GM21619 (cell line): Measurements from ENCODE around the gene SASH1.

ENCODE experiments used
- ATAC-seq: cut with Tn5 transposase; IDR thresholded peaks from one replicate; pipeline ENCODE4 v1.9.1; 2021; ENCODE audit not compliant: unreplicated experiment

The SASH1 gene

GRCh38 chr6:148342350-148343046 lies at the start of gene SASH1:
Gene SASH1, plus strand, starts transcription at chr6:148342838. Its CDS starts 230 bp downstream, at chr6:148343068.
- ATAC-seq, result peak; percentile 70

DNA sequence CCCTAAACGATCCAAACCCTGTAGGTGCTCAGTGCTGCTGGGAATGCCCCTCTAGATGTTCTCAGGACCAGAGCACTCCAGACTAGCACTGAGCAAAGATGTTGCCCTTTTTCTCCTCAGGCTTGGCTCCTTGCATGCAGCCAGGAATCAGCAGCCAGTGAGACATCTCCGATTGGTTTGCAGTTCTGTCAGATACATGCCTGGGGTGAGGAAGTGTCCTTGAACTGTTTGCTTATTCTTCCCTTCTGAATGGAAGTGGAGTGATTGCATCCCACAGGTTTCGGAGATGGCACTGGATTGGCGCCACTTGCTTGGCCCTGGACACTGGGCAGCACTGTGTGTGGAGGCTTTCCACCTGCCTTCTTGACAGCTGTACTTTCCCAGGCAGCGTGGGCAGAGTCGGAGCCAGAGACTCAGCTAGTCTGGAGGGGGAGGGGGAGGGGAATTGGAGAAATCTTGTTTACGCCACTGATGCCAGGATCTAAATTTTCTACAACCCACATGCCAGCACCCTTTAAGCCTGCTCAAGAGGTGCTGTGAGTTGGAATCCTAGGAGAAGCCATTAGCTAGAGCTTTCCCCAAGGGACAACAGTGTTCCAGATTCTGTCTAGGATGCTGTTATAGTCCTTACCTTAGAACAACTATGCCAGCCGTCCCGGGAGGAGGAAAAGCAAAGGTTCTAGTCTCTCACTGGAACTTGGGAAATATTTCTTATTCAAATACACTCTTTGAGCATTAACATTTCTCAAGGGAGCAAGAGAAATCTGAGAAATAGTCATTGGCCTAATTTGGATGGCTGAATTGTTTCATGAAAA lies 49.2 kb upstream of the SASH1 start:
- ATAC-seq, result no peak

- ATAC-seq, result no peak
Measured at GRCh38 chr6:148294059-148294458, 48.6 kb upstream of the SASH1 start.

- no peak for ATAC-seq
Measured at GRCh38 chr6:148295261-148295887, 47.3 kb upstream of the SASH1 start.

DNA sequence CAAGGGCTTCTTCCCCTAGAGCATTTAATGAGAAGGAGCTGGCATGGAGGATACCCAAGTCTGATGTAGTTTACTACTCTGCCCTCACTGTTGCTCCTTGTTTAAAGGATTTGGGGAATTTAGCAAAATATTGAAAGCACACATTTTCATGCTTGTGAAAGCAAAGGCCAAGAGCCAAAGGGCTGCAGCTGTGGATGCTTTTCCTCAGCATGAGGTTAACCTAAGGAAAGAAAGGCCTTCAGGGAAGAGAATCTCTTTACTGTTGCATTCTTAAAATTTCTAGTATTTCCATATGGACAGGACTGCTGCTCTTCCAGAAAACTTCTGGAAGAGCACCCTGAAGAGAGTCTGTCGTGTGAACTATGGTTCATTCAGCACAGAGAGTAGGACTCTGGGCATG lies 45.9 kb upstream of the SASH1 start:
- ATAC-seq, result no peak

- no peak for ATAC-seq
Measured at GRCh38 chr6:148298683-148299082, 44.0 kb upstream of the SASH1 start.

DNA sequence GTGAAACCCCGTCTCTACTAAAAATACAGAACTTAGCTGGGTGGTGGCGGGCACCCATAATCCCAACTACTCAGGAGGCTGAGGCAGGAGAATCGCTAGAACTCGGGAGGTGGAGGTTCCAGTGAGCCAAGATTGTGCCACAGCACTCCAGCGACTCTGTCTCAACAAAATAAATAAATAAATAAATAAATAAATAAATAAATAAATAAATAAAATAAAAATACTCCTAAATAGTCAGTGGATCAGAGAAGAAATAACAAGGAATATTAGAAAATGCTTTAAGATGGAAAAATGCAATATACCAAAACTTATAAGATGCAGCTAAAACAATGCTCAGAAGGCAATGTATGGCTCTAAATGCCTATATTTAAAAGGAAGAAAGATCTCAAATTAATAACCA lies 39.0 kb upstream of the SASH1 start:
- ATAC-seq, result no peak

GRCh38 chr6:148304976-148305375 lies 37.7 kb upstream of the SASH1 start:
- no peak for ATAC-seq

DNA sequence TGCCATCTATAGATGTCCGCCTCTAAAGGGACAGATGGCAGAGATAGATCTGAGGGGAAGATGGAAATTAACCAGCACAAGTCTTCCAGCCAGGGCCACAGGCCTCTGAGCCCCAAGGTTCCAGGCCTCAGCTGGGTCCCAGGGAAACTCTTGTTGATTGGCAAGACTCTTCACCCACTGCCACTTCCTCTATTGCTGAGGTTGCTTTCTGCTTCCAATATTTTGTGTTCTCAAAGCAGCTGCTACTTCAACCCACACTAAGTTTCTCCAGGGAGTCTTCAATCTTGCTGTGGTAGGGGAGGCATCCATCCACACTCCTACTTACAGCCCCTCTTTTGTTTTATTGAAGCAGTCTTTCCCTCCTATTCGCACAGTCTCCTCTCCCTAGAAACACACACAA lies 36.4 kb upstream of the SASH1 start:
- no peak for ATAC-seq

DNA sequence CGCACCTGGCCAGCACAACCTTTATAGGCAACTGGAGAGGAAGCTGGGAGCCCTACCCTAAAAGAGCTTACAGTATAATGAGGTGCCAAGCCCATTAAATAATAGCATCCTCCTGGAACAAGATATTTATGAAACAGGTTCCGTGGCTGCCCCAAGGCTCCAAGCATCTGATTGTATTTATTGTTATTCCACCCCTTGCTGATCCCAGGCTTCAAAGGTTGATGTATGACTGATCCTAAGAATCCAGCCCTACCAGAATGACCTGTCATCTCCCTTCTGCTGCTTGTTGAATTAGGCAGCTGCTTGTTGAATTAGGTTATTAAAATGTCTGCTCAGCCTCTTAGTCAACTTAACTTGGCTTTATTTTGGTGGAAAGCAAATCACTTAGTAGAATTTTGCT lies 35.2 kb upstream of the SASH1 start:
- no peak for ATAC-seq

DNA sequence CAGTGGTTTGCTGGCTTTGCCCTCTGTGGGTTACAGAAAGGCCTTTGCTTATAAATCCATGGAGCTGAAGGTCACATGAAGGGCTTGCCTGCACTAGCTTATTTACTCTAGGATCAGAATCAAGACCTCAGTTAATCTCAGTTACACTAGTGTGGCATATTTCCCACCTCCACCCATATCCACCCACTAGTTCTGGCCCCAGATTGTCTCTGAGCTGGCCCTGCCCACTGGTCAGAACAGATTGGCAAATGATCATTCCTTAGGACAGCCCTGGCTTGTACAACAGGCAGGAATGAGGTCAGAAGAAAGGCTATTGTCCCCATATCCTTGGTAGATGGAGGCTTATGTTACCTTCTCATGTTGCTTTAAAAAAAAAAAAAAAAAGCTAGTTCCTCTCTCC lies 33.3 kb upstream of the SASH1 start:
- no peak for ATAC-seq

DNA sequence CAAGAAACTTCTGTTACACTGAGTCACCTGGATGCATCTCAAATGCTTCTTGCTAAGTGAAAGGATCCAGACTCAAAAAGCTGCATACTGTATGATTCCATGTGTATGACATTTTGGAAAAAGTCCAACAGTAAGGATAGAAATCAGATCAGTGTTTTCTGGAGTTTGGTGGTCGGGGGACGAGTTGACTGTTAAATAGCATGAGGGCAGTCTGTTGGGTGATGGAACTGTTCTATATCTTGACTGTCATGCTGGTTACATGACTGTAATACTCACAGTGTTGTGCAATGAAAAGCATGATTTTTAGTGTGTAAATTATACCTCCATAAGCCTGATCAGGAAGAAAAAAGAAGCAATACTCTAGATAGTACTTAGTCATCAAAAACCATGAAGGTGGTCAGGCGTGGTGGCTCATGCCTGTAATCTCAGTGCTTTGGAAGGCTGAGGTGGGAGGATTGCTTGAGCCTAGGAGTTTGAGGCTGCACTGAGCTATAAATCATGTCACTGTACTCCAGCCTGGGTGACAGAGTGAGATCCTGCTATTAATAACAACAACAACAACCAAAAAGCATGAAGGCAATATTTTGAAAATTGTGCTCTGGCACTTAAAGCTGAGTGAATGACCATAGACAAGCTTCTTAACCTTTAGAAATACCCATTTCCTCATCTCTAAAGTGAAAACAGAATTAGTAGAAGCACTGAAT lies 30.5 kb upstream of the SASH1 start:
- ATAC-seq, result no peak

- no peak for ATAC-seq
Measured at GRCh38 chr6:148313488-148313887, 29.1 kb upstream of the SASH1 start.

DNA sequence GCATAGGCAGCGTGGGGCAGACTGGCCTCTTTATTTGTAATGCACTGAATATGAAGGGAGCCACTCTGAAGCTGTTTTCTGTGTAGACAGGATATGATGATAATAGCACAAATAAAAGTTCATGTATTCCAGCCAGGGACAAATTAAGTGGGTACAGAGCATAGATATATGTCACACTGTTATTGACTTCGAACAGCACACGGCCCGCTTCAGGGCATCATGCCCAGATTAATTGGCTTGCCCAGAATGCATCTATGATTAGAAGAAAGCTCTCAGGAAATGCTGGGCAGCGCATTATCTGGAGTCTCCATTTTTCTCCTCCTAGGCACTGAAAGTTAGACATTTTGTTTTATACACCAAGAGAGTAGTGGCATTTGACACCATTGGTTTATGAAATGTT lies 26.3 kb upstream of the SASH1 start:
- no peak for ATAC-seq

GRCh38 chr6:148317051-148317450 lies 25.6 kb upstream of the SASH1 start:
- no peak for ATAC-seq

- ATAC-seq, result no peak
Measured at GRCh38 chr6:148317739-148318138, 24.9 kb upstream of the SASH1 start.

DNA sequence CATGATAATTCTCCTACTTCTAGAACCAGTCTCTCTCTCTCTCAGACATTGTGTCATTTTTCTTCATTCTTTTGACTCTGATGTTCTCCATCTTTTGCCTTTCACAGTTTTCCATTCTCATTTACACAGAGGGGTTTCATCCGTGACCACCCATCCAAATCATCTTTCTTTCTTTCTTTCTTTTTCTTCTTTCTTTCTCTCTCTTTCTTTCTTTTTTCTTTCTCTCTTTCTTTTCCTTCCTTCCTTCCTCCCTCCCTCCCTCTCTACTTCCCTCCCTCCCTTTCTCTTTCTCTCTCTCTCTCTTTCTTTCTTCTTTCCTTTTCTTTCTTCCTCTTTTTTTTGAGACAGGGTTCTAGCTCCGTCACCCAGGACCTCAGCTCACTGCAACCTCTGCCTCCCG lies 19.9 kb upstream of the SASH1 start:
- ATAC-seq, result no peak

- no peak for ATAC-seq
Measured at GRCh38 chr6:148323344-148323743, 19.3 kb upstream of the SASH1 start.

GRCh38 chr6:148324297-148324985 lies 18.2 kb upstream of the SASH1 start:
- no peak for ATAC-seq

- no peak for ATAC-seq
Measured at GRCh38 chr6:148325316-148326068, 17.1 kb upstream of the SASH1 start.
